HG03064 (cell line): ENCODE measurements around the gene ATP11A.

Source experiments
- ATAC-seq: cut with Tn5 transposase; IDR thresholded peaks from one replicate; pipeline ENCODE4 v1.9.1; 2021; ENCODE audit warnings: low read depth; ENCODE audit not compliant: unreplicated experiment

Gene ATP11A

DNA sequence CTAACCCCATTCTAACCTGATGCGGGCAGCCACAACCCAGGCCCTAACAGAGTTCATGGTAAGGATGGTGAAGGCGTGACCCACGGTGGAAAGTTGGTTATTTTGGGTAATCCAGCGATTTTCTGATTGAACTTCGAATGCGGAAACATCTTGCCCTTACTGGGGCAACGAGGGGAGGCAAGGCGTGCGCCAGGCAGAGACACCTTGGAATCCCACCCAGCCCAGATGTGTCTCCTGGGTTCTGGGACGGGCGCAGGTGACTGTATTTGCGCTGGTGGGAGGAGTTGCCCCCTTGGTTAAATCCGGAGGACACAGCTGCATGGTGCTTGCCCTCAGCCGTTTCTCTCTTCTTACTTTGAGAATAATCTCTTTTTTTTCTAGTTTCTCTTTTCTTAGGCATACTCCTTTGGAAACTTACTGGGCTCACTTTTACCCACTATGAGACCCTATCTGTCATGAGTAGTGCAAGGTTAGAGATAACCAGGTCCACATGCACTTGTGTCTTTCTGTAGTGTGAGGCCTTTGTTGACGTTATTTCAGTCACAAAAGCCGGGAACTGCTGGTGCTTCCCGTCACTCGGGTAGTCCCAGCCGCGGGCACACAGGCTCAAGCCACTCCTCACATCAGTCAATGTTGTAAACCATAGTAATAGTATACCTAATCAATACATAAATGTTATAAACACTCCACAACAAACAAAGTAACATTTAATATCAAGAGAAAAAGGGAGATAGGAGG lies 81.5 kb downstream of the ATP11A start:
- ATAC-seq: no peak

DNA sequence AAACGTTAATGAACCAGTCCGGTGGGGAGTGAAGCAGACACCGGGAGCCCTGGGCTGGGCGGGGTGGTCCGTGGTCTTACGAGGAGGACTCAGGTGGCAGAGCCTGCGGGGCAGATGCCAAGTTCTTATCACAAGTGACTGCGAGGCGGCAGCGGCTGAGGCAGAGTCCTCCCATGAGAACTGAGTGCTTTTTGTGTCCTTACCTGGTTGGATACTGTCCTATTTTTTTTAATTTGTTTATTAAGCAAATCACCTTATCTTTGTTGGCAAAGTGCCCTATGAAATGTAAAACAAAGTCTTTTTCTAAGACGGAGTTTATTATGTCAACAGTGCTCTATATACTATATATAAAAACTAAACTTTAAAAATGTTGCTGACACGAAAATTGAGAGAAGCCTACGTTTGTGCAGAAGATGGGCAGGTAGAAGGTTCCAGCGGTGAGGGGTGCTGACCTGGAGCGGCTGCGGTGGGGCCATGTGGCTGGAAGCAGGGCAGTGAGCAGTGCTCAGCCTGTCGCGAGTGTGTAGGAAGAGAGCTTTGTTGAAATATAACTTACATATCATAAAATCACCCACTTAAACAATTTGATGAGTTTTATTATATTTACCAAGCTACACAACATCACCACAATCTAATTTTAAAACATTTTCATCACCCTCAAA lies 82.2 kb downstream of the ATP11A start:
- no peak for ATAC-seq

DNA sequence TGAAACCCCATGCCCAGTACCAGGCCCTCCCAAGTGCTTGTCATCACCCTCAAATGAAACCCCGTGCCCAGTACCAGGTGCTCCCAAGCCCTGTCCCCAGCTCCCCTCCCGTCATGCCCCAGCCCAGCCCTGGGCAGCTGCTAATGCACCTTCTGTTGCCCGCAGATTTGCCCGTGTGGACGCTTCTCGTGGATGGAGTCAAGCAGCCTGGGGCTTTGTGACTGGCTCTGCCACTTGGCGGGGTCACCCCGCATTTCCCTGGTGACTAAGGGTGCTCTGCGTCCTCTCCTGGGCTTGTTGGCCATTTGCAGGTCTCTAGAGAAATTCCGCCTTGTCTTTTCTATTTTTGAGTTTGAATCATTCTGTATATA lies 82.7 kb downstream of the ATP11A start:
- no peak for ATAC-seq

DNA sequence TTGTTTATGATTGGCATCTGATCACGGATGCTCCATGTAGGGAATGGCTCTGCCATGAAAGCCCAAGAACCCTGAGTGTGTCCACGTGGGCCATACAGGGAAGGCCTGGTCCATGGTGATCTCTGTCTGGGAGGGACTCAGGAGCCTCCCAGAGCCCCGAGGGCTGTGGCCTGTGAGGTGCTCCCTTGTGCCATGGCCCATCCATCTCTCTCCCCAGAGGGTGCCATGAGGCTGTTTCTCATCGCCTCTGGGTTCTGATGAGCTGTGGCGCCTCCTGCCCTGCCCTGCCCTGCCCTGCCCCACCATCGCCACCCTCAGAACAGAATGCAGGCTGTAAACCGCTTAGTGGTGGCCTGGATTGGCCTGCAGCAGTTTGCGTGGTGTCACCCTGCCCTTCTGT lies 83.1 kb downstream of the ATP11A start:
- ATAC-seq: no peak

DNA sequence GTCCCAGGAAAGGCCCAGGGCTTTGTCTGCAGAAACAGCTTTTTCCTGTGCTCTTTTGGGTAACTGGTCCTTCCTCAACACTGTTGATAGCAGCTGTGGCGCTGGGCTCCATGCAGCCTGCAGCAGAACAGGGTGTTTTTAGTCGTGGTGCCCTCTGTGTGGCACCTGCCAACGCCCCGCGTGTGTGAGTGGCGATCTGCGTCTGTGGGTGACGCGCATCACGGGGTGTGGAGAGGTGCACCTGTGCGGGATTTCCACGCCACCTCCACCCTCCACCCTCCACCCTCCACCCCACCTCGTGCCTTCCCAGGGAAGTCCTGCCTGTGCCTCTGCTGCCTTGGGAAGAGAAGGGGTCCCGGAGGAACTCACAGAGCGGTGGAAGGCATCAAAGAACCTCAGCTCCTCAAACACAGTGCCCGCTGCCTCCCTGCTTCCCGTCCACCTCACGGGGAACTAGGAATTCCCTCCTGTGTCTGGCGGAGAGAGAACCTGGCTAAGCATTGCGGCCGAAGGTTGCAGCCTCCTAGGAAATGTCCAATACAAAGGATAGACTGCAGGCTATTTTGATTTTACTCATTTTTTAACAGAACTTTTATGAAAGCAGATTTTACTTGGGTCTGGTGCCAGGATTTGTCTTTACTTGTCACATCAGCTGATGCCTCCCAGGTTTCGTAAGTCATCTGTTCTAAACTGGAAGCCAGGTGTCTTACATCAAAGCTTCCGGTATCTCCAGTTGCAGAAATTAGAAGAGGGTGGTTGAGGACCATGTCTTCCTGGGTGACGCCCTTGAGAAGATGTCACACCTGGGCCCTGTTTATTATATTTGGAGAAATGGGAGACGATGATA lies 84.0 kb downstream of the ATP11A start:
- ATAC-seq: no peak

DNA sequence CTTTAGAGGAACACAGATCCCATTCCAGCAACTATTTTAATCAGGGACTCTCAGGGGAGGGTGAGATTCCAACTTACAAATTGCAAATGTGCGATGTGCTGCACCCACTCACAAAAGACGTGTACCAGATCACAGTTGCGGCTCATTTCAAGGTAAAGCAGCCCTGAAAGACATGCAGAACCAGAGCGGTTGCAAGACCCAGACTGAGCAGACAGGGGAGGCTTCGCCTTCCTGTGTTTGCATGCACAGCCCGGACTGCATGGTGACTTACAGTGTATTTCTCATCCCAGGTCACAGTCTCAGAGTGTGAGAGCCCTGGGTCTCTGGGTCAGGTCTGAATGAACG lies 84.6 kb downstream of the ATP11A start:
- no peak for ATAC-seq

DNA sequence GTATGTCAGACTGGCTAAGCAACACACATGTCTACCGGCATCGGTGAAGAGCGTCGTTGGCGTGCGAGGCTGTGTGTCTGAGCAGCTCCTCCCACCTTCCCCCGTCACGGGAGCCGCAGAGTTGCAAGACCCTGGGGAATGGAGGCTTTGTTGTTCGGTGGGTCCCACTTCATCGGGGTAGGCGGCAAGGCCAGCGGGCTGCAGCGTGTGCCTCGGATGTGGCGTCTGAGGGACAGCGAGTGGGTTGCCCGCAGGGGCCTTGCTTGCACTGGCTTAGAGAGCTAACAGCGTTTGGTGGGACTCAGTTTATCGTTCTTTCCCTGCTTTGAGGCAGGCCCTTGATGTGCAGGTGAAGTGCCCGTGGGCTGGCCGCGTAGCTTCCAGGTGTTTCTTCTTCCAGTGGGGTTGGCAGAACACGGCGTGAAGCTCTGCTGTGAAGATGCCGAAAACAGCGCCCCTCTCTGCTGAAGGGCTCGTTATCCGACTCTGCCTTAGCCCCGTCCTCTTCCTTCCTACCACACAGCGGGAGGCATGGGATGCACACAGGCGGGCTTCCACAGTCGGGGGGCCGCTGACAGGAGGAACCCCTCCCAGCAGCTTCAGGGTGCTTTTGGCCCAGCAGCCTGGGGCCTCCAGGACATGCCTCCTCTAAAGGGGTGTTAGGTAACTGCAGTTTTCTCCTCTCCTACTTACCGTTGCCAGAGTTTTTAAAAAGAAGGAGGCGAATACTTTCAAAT lies 85.2 kb downstream of the ATP11A start:
- no peak for ATAC-seq

DNA sequence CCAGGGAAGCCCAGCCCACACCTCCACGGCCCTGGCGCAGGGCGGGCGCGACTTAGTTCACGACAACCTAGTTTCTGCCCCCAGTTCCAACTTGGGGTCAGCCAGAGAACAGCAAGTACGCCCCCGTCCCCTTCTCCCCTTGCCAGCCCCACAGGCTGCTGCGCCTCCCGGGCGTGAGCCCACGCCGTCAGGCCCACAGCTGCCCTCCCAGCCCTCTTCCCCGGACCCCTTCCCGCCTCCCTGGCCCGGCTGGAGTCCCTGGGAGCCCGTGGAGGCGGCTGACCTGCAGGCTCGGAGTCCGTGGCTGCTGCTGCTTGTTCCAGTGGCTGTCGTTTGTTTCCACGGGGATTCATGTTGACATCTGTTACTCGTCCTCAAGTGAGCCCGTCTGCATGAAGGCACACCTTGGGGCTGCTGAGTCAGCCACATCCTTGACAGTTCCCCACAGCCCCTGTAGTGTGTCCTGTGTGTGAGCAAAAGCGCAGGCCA lies 86.0 kb downstream of the ATP11A start:
- no peak for ATAC-seq

DNA sequence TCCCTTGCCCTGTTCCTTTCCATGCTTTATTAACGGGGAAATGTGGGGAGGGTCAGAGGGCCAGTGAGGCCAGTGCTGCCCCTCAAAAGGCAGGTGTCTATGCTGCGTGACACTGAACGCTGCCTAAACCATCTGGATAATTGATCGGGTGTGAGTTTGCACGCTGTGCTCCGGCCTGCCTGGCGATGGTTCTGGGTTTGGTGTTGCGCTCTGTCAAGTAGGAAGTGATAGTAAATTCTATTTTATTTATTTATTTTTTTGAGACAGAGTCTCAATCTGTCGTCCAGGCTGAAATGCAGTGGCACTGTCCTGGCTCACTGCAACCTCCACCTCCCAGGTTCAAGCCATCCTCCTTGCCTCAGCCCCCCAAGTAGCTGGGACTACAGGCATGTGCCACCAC lies 86.5 kb downstream of the ATP11A start:
- no peak for ATAC-seq

DNA sequence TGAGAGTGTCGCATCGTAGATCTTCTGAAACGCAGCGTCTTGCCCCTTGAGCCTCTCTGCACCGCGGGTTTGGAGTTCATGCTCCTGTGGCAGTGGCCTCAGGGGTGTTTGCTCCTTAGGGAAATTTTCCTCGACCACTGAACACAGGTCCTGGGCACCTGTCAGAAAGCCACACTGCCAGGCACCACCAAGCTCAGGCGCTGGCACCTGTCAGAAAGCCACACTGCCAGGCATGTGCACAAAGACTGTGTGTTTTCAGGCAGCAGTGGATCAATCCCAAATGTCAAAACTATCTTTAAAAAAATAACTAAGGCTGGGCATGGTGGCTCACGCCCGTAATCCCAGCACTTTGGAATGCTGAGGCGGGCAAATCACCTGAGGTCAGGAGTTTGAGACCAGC lies 87.1 kb downstream of the ATP11A start:
- ATAC-seq: no peak

DNA sequence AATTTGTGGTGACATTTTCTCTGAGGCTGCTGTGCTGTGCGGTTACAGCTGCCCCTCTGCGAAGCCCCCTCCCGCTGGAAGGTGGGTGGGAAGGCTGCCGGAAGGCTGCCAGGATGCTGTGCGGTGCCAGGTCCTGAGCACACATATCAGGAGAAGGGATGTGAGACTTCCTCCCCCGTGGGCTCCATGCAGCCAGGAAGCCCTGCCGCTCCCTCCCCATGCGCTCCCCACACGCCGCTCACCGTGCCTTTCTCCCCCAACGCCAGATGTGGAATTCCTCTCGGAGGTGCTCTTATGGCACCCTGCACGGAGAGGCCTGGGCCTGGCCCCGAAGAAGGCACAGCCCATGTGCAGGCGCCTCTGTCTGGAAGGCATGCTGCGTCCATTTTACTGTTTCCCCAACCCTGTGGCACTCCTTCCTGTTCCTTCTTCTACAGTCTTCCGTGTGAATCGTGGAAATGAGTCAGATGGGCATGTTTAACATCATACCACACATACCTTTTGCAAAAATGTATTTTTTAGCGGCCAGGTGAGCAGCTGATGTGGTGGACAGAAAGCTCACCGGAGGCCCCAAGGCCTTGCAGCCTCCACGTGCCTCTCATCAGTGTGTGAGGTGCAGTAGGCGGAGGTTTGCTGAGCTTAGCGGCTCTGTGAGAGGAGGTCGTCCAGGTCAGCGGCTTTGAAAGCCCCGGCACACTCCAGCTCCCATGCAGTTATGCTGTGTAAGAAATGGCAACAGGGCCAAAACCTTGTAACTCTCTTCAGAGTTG lies 88.0 kb downstream of the ATP11A start:
- no peak for ATAC-seq

DNA sequence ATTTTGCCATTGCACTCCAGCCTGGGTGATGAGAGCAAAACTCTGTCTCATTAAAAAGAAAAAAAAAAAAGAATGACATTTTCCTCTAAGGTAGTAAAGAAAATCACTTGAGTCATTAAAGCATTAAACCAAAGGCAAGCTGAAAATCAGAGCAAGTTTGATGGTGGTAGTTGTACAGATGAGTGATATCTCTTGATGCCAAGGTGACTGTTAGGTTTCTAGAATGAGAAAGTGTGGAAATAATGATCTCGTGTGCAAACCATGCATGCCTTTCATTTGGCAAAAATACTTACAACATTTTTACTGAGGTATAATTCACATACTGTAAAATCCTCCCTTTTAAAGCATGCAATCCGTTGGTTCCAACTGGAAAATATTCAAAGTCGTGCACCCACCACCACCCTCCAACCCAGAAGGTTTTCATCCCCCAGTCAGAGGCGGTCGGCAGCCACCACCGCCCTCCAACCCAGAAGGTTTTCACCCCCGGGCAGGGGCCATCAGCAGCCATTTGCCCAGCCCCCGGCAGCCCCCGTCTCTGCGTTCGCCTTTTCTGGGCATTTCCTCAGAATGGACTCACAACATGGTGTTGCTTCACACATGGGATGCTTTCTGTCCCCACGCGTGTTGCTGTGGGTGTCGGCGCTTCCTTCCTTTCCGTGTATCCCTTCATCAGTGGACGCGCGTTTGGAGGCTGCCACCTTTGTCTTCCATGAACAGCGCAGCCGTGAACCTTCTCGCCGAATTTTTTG lies 90.2 kb downstream of the ATP11A start:
- no peak for ATAC-seq

DNA sequence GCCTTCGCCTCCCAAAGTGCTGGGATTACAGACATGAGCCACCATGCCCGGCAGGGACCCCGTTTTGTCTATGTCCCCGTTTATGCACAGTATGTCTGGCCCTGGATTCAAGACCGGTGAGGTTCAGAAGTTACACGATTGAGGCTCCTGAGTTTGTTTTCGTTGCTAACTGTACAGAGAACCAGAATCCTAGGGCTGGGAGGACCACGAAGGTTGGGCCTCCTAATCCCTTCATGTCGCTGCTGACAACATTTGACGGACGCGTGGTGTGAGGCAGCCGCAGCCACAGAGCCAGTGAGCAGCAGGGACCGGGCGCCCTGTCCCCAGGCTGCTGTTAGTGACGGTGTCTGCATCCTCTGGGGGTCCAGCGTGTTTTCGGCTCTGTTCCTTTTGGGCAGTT lies 91.4 kb downstream of the ATP11A start:
- ATAC-seq: no peak

DNA sequence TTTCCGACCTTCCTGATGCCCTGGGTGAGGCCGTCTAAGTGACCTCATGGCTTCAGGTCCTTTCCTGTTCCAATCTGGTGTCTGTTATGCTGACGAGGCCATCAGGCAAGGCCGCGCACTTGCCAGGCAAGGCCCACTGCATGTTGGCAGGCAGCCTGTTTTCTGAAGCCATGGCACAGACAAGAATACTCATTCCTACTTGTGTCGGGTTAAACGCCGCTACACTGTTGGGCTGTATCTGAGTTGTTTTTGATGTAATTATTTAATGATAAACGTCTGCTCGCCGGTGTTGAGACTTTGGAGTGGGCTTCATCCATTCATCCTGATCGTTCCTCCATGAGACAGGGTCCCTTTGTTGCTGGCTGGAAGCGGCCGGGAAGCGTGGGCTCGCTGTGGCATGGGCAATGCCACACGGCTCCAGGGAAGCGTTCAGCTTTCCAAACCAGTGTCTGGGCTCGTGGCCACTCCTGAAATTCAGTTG lies 92.1 kb downstream of the ATP11A start:
- no peak for ATAC-seq

DNA sequence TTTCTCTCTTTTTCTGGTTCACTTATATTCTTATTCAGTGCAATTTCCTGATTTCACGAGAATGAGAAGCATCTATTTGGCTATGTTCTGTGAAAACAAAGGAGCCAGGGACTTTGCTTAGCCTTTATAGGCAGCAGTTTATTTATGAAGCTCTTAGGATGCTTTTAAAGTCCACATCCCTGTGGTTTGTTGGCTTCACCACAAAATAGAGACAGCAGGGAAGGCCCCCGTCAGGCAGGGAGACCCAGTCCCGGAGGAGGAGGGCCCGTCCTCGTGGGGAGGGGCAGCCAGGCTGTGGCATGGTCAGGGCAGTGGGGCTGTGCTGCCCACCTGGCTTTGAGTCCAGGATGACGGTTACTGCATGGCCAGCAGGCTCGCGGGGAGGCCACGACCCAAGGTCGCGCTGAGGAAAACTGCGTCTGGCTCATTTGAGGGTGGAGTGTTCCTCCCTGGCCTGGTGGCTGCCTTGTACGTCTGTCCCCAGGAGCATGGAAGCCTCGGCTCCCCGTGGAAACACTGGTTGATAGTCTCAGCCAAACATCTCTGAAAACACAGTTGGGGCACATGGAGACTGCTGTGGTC lies 92.7 kb downstream of the ATP11A start:
- no peak for ATAC-seq

DNA sequence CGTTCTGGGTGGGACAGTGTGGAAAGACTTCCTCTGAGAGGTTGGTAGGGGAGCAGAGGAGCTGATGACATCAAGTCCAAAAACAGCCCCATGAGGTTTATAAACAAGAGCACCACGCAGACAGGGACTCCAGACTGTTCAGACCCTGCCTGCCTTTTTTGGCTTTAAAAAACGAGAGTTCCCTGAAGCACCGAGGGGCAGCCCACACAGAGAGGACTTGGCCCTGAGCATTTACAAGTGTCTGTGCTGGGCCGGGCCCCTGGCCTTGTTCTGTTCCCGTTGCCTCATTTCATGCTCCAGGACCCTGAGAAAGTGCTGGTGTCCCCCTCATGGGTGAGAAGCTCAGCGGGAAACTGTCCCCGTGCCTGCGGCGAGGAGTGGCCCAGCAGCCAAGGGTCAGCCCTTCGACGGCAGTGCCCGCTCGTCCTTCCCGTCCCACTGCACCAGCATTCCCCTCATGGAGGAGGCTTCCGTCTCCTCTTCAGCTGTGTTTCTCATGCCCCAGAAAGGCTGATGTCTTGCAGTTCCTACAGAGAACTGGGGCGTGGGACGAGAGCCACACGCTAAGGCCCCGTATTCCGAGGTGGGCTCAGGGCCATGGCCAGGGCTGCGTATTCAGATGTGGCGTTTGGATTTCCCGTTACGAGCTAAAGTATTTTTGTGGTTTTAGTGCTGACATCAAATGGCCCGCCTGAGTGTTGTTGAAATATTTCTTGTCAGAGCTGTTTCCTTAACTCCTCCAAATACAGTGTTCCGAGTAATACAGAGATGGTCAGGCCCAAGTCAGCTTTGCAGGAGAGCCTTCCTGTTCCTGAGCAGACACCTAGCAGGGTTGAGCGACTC lies 93.5 kb downstream of the ATP11A start:
- ATAC-seq: no peak

DNA sequence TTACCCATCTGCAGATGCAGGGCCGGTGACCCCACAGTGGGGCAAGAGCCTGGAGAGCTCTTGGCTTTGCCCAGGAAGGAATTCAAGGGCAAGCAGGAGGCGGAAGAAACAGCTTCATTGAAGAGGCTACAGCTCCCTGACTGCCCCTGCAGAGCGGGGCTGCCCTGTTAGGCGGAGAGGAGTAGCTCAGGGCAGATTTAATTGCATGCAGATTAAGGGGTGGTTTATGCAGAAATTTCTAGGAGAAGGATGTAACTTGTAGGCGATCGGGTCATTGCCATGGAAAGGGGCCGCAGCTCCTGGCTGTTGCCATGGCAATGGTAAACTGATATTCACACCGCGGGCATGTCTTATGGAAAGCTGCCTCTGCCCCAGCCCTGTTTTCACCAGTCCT lies 94.1 kb downstream of the ATP11A start:
- no peak for ATAC-seq
